ENCODE data around the gene KRT72. TPM values are rescaled to one million over a fixed set of nuclear protein-coding genes. Genes with fewer than 3 reads are reported as not detected.

KRT72 gene
- total RNA-seq, 4 donors from 2014 or later, result not detected

- no peaks in the 10 kb centered on the region for H3K36me3 ChIP-seq
- intact Hi-C loops (cut with DNase I; ENCODE audit: low total_unique reads) (no loop called here), in situ Hi-C loops (cut with MboI; ENCODE audit: low sequenced_read_pairs in 4 of 4) (no loop called here)
- no peak for TF ChIP-seq POLR2A (IDR thresholded peaks at IDR 0.05)
- TF ChIP-seq CTCF (IDR thresholded peaks at IDR 0.05 in 4 of 5, conservative IDR thresholded peaks at IDR 0.05 in 1 of 5), result no peak
- no peak overlapping the region for H3K4me3 ChIP-seq
- ATAC-seq (no peak), DNase-seq (no peak)
- H3K9me3 ChIP-seq, result no peaks in the 10 kb centered on the region
- H3K27ac ChIP-seq, result no peak overlapping the region
- no peaks in the 10 kb centered on the region for H3K4me1 ChIP-seq
- no peaks in the 10 kb centered on the region for H3K27me3 ChIP-seq
Measured at GRCh38 chr12:52628841-52629240, 27.6 kb upstream of the KRT72 start.

GRCh38 chr12:52628111-52628507, 26.8 kb upstream of the KRT72 start:
- intact Hi-C loops (cut with DNase I; ENCODE audit: low total_unique reads) (no loop called here), in situ Hi-C loops (cut with MboI; ENCODE audit: low sequenced_read_pairs in 4 of 4) (no loop called here)
- H3K27me3 ChIP-seq, result no peaks in the 10 kb centered on the region
- DNase-seq (no peak), ATAC-seq (no peak)
- H3K36me3 ChIP-seq, result no peaks in the 10 kb centered on the region
- peaks cover 0 to 6% (median 0%) of the 10 kb centered on the region in 3 donors for H3K9me3 ChIP-seq
- TF ChIP-seq POLR2A (IDR thresholded peaks at IDR 0.05), result no peak
- no peak for TF ChIP-seq CTCF (IDR thresholded peaks at IDR 0.05 in 4 of 5, conservative IDR thresholded peaks at IDR 0.05 in 1 of 5)
- H3K4me1 ChIP-seq, result no peaks in the 10 kb centered on the region
- H3K27ac ChIP-seq, result no peak overlapping the region
- H3K4me3 ChIP-seq, result no peak overlapping the region

- DNase-seq (no peak), ATAC-seq (no peak)
- Histone ChIP-seq H3K4me1 (no peaks in the 10 kb centered on the region), H3K27me3 (no peaks in the 10 kb centered on the region), H3K4me3 (no peak overlapping the region), H3K9me3 (peaks cover 0 to 7% (median 0%) of the 10 kb centered on the region in 3 donors), H3K27ac (no peak overlapping the region), H3K36me3 (no peaks in the 10 kb centered on the region)
- in situ Hi-C loops (cut with MboI; ENCODE audit: low sequenced_read_pairs in 4 of 4) (no loop called here), intact Hi-C loops (cut with DNase I; ENCODE audit: low total_unique reads) (no loop called here)
- no peak for TF ChIP-seq CTCF (IDR thresholded peaks at IDR 0.05 in 4 of 5, conservative IDR thresholded peaks at IDR 0.05 in 1 of 5)
Measured at GRCh38 chr12:52627395-52628110, 26.3 kb upstream of the KRT72 start.

GRCh38 chr12:52622349-52622748, 21.1 kb upstream of the KRT72 start:
- H3K27me3 ChIP-seq, result no peaks in the 10 kb centered on the region
- peaks cover 0 to 7% (median 0%) of the 10 kb centered on the region in 3 donors for H3K9me3 ChIP-seq
- TF ChIP-seq CTCF (IDR thresholded peaks at IDR 0.05 in 4 of 5, conservative IDR thresholded peaks at IDR 0.05 in 1 of 5), result no peak
- TF ChIP-seq POLR2A (IDR thresholded peaks at IDR 0.05), result no peak
- ATAC-seq (no peak), DNase-seq (no peak)
- in situ Hi-C loops (cut with MboI; ENCODE audit: low sequenced_read_pairs in 4 of 4) (no loop called here), intact Hi-C loops (cut with DNase I; ENCODE audit: low total_unique reads) (no loop called here)
- no peaks in the 10 kb centered on the region for H3K4me1 ChIP-seq
- no peak overlapping the region for H3K27ac ChIP-seq
- H3K4me3 ChIP-seq, result no peak overlapping the region
- no peaks in the 10 kb centered on the region for H3K36me3 ChIP-seq

- H3K4me1 ChIP-seq, result no peaks in the 10 kb centered on the region
- H3K36me3 ChIP-seq, result no peaks in the 10 kb centered on the region
- intact Hi-C loops (cut with DNase I; ENCODE audit: low total_unique reads) (no loop called here), in situ Hi-C loops (cut with MboI; ENCODE audit: low sequenced_read_pairs in 4 of 4) (no loop called here)
- H3K27ac ChIP-seq, result no peak overlapping the region
- no peak overlapping the region for H3K4me3 ChIP-seq
- TF ChIP-seq POLR2A (IDR thresholded peaks at IDR 0.05) (no peak), CTCF (IDR thresholded peaks at IDR 0.05 in 4 of 5, conservative IDR thresholded peaks at IDR 0.05 in 1 of 5) (no peak)
- no peak for ATAC-seq
- peaks cover 0 to 2% (median 0%) of the 10 kb centered on the region in 3 donors for H3K27me3 ChIP-seq
- peaks cover 0 to 7% (median 0%) of the 10 kb centered on the region in 3 donors for H3K9me3 ChIP-seq
- no peak for DNase-seq
Measured at GRCh38 chr12:52618866-52619265, 17.6 kb upstream of the KRT72 start.
